Measurements from ENCODE around the gene ENTPD2. TPM values are rescaled to one million over a fixed set of nuclear protein-coding genes. Genes with fewer than 3 reads are reported as not detected.
"Not testable (repeated sequence)": the region's sequence is repeated elsewhere in the genome, so short reads cannot be mapped to it uniquely, and the experiment has no call there.

Gene ENTPD2
- total RNA-seq, 1 experiment from 2014 or later, result 4.0 TPM

DNA sequence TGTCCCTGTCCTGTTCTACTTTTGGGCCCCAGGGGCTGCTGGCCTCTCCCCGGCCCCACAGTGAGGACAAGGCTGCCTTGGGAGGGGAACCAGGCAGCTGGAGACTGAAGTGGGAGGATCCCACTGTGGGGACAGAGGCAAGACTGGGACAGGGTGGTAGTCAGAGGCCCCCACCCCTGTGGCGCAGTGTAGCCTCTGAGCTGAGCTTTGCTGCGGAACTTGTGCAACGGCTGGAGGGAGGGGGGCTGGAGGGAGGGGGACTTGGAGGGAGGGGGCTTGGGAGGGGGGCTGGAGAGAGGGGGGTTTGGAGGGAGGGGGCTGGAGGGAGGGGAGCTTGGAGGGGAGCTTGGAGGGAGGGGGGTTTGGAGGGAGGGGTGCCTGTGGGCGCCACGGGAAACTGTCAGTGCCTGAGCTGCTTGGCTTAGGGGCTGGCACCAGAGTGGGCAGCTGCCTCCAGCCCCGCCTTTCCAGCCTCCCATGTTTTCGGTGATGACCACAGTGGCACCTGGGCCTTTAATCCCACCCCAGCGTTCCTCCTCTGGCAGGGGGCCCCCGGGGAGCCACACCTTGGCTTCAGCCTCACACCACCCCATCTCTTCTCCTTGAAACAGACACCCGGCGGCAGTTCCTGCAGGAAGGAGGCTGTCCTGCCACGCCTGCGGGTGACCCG, 19.7 kb downstream of the ENTPD2 start:
- no peak overlapping the region for H2BK120ac ChIP-seq (ENCODE audit: low read depth, low read length, poor library complexity, severe bottlenecking)
- no peak overlapping the region for H3K18ac ChIP-seq (ENCODE audit: insufficient read length, low read depth, low read length)
- peaks cover 0 to 4% of the 10 kb centered on the region in 2 experiments; a peak in 2 of 4 replicates for H3K4me1 Mint-ChIP-seq
- no peak overlapping the region for H3T11ph ChIP-seq (ENCODE audit: low read length)
- H3K9me3 Mint-ChIP-seq, result no peaks in the 10 kb centered on the region
- no peak overlapping the region for H4K91ac ChIP-seq (ENCODE audit: insufficient read length, low read depth, low read length)
- H4K8ac ChIP-seq (replicated peaks; ENCODE audit: insufficient read length, low read depth, low read length), result no peak overlapping the region
- peaks cover 2% of the 10 kb centered on the region for H4K20me1 ChIP-seq (ENCODE audit: control insufficient read depth, insufficient read depth, insufficient read length)
- H3K9ac ChIP-seq (ENCODE audit: extremely low read depth, insufficient read length, low read length), result no peak overlapping the region
- H3K14ac ChIP-seq (ENCODE audit: insufficient read depth, low read length), result no peak overlapping the region
- H2AK5ac ChIP-seq (ENCODE audit: insufficient read length, low read length), result no peak overlapping the region
- no peak overlapping the region for H3K27ac Mint-ChIP-seq
- H3K23ac ChIP-seq (ENCODE audit: insufficient read length, low read depth, low read length), result no peak overlapping the region
- WGBS (ENCODE audit: extremely low coverage, insufficient read length, low lambda C conversion rate), result no CpG with 5 or more reads among the region's 15 CpGs
- H3K27ac ChIP-seq (ENCODE audit: insufficient read length, low read depth, low read length), result no peak overlapping the region
- H2AFZ ChIP-seq (ENCODE audit: low read length), result no peak overlapping the region
- no peak overlapping the region for H3K4me2 ChIP-seq (ENCODE audit: insufficient read depth, insufficient read length, low read length)
- no peak overlapping the region for H3K56ac ChIP-seq (ENCODE audit: insufficient read length, low read depth, low read length)
- H3K4me3 Mint-ChIP-seq, result no peak overlapping the region
- no peak overlapping the region for H2BK5ac ChIP-seq (ENCODE audit: insufficient read length, low read length)
- H3K23me2 ChIP-seq (ENCODE audit: insufficient read length, low read depth, low read length, poor library complexity, severe bottlenecking), result no peaks in the 10 kb centered on the region
- H2BK15ac ChIP-seq (ENCODE audit: low read depth, low read length), result no peak overlapping the region
- H3K4ac ChIP-seq (ENCODE audit: low read depth, low read length), result no peak overlapping the region
- no peak overlapping the region for H4K5ac ChIP-seq (ENCODE audit: insufficient read length, low read depth, low read length)
- no peaks in the 10 kb centered on the region for H3K4me1 ChIP-seq (ENCODE audit: insufficient read depth, low read length)
- TF ChIP-seq, protein P1, sequence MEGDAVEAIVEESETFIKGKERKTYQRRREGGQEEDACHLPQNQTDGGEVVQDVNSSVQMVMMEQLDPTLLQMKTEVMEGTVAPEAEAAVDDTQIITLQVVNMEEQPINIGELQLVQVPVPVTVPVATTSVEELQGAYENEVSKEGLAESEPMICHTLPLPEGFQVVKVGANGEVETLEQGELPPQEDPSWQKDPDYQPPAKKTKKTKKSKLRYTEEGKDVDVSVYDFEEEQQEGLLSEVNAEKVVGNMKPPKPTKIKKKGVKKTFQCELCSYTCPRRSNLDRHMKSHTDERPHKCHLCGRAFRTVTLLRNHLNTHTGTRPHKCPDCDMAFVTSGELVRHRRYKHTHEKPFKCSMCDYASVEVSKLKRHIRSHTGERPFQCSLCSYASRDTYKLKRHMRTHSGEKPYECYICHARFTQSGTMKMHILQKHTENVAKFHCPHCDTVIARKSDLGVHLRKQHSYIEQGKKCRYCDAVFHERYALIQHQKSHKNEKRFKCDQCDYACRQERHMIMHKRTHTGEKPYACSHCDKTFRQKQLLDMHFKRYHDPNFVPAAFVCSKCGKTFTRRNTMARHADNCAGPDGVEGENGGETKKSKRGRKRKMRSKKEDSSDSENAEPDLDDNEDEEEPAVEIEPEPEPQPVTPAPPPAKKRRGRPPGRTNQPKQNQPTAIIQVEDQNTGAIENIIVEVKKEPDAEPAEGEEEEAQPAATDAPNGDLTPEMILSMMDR (conservative IDR thresholded peaks at IDR 0.05), result no peak
- no peak overlapping the region for H2BK12ac ChIP-seq (ENCODE audit: insufficient read length, low read depth, low read length)
- peaks cover 24% of the 10 kb centered on the region for H3K27me3 Mint-ChIP-seq (ENCODE audit: low read depth)
- no peak for DNase-seq
- H3K79me2 ChIP-seq (ENCODE audit: insufficient read depth, low read length), result no peaks in the 10 kb centered on the region
- no peaks in the 10 kb centered on the region for H3K9me3 ChIP-seq (ENCODE audit: control insufficient read depth, low read depth, low read length)
- no peaks in the 10 kb centered on the region for H3K27me3 ChIP-seq (ENCODE audit: insufficient read depth, low read length)
- no peaks in the 10 kb centered on the region for H3K79me1 ChIP-seq (ENCODE audit: insufficient read depth, low read depth, low read length, poor library complexity, severe bottlenecking)
- H2BK20ac ChIP-seq (ENCODE audit: low read depth, low read length, poor library complexity, severe bottlenecking), result no peak overlapping the region
- H3K36me3 Mint-ChIP-seq (ENCODE audit: insufficient read depth in 1 of 3, low read depth in 3 of 3), result peaks cover 0 to 12% (median 5%) of the 10 kb centered on the region in 3 experiments; a peak in 5 of 7 replicates

DNA sequence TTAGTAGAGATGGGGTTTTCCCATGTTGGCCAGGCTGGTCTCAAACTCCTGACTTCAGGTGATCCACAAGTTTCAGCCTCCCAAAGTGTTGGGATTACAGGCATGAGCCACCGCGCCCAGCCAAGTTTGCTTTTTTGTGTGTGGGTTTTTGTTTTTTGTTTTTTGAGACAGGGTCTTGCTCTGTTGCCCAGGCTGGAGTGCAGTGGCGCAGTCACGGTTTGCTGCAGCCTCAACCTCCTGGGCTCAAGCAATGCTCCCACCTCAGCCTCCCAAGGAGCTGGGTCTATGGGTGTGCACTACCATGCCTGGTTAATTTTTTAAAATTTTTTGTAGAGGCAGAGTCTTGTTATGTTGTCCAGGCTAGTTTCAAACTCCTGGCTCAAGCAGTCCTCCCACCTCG, 20.4 kb downstream of the ENTPD2 start:
- not testable (repeated sequence) for H3K9me3 Mint-ChIP-seq; H2BK5ac ChIP-seq (ENCODE audit: insufficient read length, low read length); H3K4me2 ChIP-seq (ENCODE audit: insufficient read depth, insufficient read length, low read length); H3K36me3 Mint-ChIP-seq (ENCODE audit: insufficient read depth in 1 of 3, low read depth in 3 of 3); H3K9ac ChIP-seq (ENCODE audit: extremely low read depth, insufficient read length, low read length); H3K4me3 Mint-ChIP-seq; H3K27me3 ChIP-seq (ENCODE audit: insufficient read depth, low read length); H3K23me2 ChIP-seq (ENCODE audit: insufficient read length, low read depth, low read length, poor library complexity, severe bottlenecking); H3K56ac ChIP-seq (ENCODE audit: insufficient read length, low read depth, low read length); H4K20me1 ChIP-seq (ENCODE audit: control insufficient read depth, insufficient read depth, insufficient read length); H4K8ac ChIP-seq (replicated peaks; ENCODE audit: insufficient read length, low read depth, low read length); H4K91ac ChIP-seq (ENCODE audit: insufficient read length, low read depth, low read length); H3K14ac ChIP-seq (ENCODE audit: insufficient read depth, low read length); H3K27ac Mint-ChIP-seq; H2BK12ac ChIP-seq (ENCODE audit: insufficient read length, low read depth, low read length); H3K23ac ChIP-seq (ENCODE audit: insufficient read length, low read depth, low read length); H3K79me1 ChIP-seq (ENCODE audit: insufficient read depth, low read depth, low read length, poor library complexity, severe bottlenecking); H2AK5ac ChIP-seq (ENCODE audit: insufficient read length, low read length); H2AFZ ChIP-seq (ENCODE audit: low read length); H3K18ac ChIP-seq (ENCODE audit: insufficient read length, low read depth, low read length); H3K4ac ChIP-seq (ENCODE audit: low read depth, low read length); H3K79me2 ChIP-seq (ENCODE audit: insufficient read depth, low read length); H2BK15ac ChIP-seq (ENCODE audit: low read depth, low read length); DNase-seq; H3K4me1 Mint-ChIP-seq; H3K27ac ChIP-seq (ENCODE audit: insufficient read length, low read depth, low read length); H2BK20ac ChIP-seq (ENCODE audit: low read depth, low read length, poor library complexity, severe bottlenecking); H2BK120ac ChIP-seq (ENCODE audit: low read depth, low read length, poor library complexity, severe bottlenecking); H4K5ac ChIP-seq (ENCODE audit: insufficient read length, low read depth, low read length); H3T11ph ChIP-seq (ENCODE audit: low read length); H3K4me1 ChIP-seq (ENCODE audit: insufficient read depth, low read length); H3K9me3 ChIP-seq (ENCODE audit: control insufficient read depth, low read depth, low read length)
- WGBS (ENCODE audit: extremely low coverage, insufficient read length, low lambda C conversion rate), result no CpG with 5 or more reads among the region's 5 CpGs
- H3K27me3 Mint-ChIP-seq (ENCODE audit: low read depth), result peaks cover 30% of the 10 kb centered on the region

Measured in H9 (cell line).